Measurements from ENCODE around the gene TADA2B.

Gene TADA2B

DNA sequence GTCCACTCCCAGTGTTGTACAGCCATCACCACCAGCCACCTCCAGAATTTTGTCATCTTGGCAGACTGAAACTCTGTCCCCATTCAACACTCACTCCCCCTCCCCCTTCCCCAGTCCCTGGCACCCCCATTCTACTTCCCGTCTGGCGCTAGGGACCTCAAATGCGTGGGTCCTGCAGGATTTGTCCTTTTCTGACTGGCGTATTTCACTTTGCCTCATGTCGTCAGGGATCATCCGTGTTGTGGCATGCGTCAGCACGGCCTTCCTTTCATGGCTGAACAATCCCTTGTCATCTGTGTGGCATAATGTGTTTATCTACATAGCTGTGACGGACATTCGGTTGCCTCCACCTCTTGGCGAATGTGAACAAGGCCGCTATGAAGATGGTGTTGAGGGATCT is 5.5 kb downstream of the TADA2B start:
- no peaks in the 10 kb centered on the region for H3K27me3 ChIP-seq (ENCODE audit: insufficient read depth, low read length)
- peaks cover 67% of the 10 kb centered on the region for H3K79me2 ChIP-seq (ENCODE audit: control insufficient read depth, insufficient read depth, low read length, unreplicated experiment)
- no peak overlapping the region for H2AFZ ChIP-seq (ENCODE audit: low read length, unreplicated experiment)
- peaks cover 12% of the 10 kb centered on the region for H3K4me1 ChIP-seq (ENCODE audit: control insufficient read depth, insufficient read depth, low read length, unreplicated experiment)
- no peak overlapping the region for H3K4me3 ChIP-seq (ENCODE audit: low read depth, low read length)
- no peak overlapping the region for H3K27ac ChIP-seq (ENCODE audit: low read depth, low read length)
- peaks cover 2% of the 10 kb centered on the region; the same call in 1 of the 2 replicates for H3K36me3 ChIP-seq (ENCODE audit: insufficient read depth, low read length)

DNA sequence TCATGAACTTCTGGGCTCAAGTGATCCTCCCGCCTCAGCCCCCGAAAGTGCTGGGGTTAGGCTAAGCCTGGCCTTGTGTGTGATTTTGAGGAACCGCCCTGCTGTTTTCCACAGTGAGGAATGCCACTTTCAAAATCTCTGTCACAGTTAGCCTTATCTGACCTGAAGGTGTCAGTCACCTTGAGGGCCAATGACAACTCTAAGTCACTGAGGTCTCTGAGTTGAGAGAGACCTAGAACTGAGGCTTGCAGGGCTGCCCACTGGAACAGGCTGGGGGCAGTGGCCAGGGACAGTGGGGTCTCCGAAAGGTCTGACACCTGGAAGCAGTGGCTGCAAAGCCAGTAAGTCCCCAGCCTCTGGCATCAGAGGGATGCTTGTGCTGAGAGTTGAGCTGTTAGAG is 6.1 kb downstream of the TADA2B start:
- Histone ChIP-seq H3K27ac (ENCODE audit: low read depth, low read length) (no peak overlapping the region), H3K4me1 (ENCODE audit: control insufficient read depth, insufficient read depth, low read length, unreplicated experiment) (peaks cover 12% of the 10 kb centered on the region), H3K4me3 (ENCODE audit: low read depth, low read length) (no peak overlapping the region), H3K36me3 (ENCODE audit: insufficient read depth, low read length) (peaks cover 8% of the 10 kb centered on the region; the same call in 1 of the 2 replicates), H2AFZ (ENCODE audit: low read length, unreplicated experiment) (no peak overlapping the region), H3K27me3 (ENCODE audit: insufficient read depth, low read length) (no peaks in the 10 kb centered on the region), H3K79me2 (ENCODE audit: control insufficient read depth, insufficient read depth, low read length, unreplicated experiment) (peaks cover 61% of the 10 kb centered on the region)

DNA sequence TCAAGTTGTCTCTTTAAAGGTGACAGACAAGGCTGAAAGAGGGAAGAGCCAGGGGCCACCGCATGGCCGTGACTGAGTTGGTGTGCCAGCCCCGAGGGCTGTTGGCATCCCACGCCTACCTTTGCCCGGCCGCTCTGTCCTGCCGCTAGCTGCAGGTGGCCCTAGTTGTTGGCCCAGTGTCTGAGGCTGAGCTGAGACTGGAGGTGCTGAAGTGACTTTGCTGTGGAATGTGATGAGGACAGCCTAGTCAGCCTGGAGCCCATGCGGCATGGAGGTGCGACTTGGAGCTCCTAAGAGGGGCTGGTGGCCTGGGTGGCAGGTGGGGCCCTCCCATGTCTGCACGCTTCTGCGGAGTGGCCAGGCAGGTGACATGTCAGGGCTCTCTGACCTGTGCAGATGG is 6.6 kb downstream of the TADA2B start:
- Histone ChIP-seq H3K36me3 (ENCODE audit: insufficient read depth, low read length) (peaks cover 9% of the 10 kb centered on the region; the same call in 1 of the 2 replicates), H3K4me3 (ENCODE audit: low read depth, low read length) (no peak overlapping the region), H3K79me2 (ENCODE audit: control insufficient read depth, insufficient read depth, low read length, unreplicated experiment) (peaks cover 56% of the 10 kb centered on the region), H3K4me1 (ENCODE audit: control insufficient read depth, insufficient read depth, low read length, unreplicated experiment) (peaks cover 8% of the 10 kb centered on the region), H3K27me3 (ENCODE audit: insufficient read depth, low read length) (no peaks in the 10 kb centered on the region), H2AFZ (ENCODE audit: low read length, unreplicated experiment) (no peak overlapping the region), H3K27ac (ENCODE audit: low read depth, low read length) (no peak overlapping the region)

DNA sequence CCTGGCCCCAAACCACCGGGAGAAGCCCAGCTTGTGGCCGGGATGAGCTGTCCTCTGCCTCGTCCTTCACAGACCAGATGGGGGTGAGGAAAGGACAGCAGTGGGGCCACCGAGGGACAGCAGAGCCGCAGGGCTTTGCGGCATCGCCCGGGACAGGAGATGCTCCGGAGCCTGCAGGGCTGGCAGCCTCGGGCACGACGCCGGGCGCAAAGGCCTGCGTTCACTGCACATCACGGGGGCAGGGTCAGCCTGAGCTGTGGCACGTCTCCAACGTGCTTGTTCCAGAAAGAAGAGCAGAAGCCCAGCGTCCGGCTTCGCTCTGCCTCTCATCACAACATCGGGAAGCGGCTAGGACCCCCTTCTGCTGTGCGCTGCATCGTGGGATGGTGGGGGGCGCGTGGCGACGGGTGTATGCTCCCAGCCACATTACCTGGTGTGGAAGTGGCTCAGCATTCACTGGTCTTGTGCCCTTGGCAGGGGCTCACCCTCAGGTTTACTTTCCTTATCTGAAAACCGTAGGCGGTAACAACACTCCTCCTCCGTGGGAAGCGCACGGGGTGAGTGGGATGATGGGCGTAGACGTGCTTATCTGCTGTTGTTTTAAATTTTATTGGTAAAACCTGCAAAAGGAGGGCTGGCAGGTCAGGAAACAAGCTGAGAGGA is 7.4 kb downstream of the TADA2B start:
- Histone ChIP-seq H3K79me2 (ENCODE audit: control insufficient read depth, insufficient read depth, low read length, unreplicated experiment) (peaks cover 51% of the 10 kb centered on the region), H3K27me3 (ENCODE audit: insufficient read depth, low read length) (no peaks in the 10 kb centered on the region), H3K4me3 (ENCODE audit: low read depth, low read length) (no peak overlapping the region), H3K36me3 (ENCODE audit: insufficient read depth, low read length) (peaks cover 9% of the 10 kb centered on the region; the same call in 1 of the 2 replicates), H3K4me1 (ENCODE audit: control insufficient read depth, insufficient read depth, low read length, unreplicated experiment) (peaks cover 3% of the 10 kb centered on the region), H2AFZ (ENCODE audit: low read length, unreplicated experiment) (no peak overlapping the region), H3K27ac (ENCODE audit: low read depth, low read length) (no peak overlapping the region)

DNA sequence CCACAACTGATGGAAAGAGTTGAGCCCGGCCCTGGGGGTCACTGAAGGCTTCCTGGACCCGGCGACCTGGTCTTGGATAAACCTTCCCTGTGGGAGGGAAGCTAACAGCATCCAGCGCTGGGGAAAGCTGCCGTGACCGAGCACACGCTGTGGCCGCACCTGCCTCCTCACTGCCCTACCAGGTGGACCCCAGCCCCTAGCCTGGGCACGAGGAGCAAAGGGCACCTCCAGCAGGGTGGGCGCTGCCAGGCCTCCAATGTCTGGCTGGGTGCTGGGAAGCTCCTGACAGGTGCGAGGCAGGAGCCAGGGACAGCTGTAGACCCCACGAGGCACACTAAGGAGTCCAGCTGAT is 7.9 kb downstream of the TADA2B start:
- no peak overlapping the region for H3K27ac ChIP-seq (ENCODE audit: low read depth, low read length)
- no peak overlapping the region for H3K4me3 ChIP-seq (ENCODE audit: low read depth, low read length)
- peaks cover 51% of the 10 kb centered on the region for H3K79me2 ChIP-seq (ENCODE audit: control insufficient read depth, insufficient read depth, low read length, unreplicated experiment)
- H3K27me3 ChIP-seq (ENCODE audit: insufficient read depth, low read length), result no peaks in the 10 kb centered on the region
- peaks cover 3% of the 10 kb centered on the region for H3K4me1 ChIP-seq (ENCODE audit: control insufficient read depth, insufficient read depth, low read length, unreplicated experiment)
- peaks cover 12% of the 10 kb centered on the region; the same call in 1 of the 2 replicates for H3K36me3 ChIP-seq (ENCODE audit: insufficient read depth, low read length)
- no peak overlapping the region for H2AFZ ChIP-seq (ENCODE audit: low read length, unreplicated experiment)

DNA sequence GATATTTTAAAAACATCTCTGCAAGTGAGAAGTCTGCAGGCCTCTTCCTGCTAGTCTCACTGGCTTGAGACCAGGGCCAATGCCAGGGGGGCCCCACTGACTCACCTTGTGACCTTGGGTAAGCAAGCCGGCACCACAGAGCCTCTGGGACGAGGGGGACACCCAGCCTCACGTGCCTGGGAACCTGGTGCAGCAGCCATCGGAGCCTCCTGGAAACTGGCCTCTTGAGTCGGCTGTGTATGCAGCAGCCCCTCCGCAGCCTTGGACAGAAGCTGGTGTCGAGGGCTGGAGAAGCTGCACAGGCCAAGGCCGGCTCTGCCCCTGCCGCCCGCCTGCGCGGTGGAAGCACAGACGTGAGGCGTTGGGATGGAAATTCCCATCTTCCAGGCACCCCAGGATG is 8.7 kb downstream of the TADA2B start:
- Histone ChIP-seq H3K27ac (ENCODE audit: low read depth, low read length) (no peak overlapping the region), H2AFZ (ENCODE audit: low read length, unreplicated experiment) (no peak overlapping the region), H3K4me3 (ENCODE audit: low read depth, low read length) (no peak overlapping the region), H3K4me1 (ENCODE audit: control insufficient read depth, insufficient read depth, low read length, unreplicated experiment) (peaks cover 3% of the 10 kb centered on the region), H3K27me3 (ENCODE audit: insufficient read depth, low read length) (no peaks in the 10 kb centered on the region), H3K79me2 (ENCODE audit: control insufficient read depth, insufficient read depth, low read length, unreplicated experiment) (peaks cover 43% of the 10 kb centered on the region), H3K36me3 (ENCODE audit: insufficient read depth, low read length) (peaks cover 15% of the 10 kb centered on the region; the same call in 1 of the 2 replicates)

DNA sequence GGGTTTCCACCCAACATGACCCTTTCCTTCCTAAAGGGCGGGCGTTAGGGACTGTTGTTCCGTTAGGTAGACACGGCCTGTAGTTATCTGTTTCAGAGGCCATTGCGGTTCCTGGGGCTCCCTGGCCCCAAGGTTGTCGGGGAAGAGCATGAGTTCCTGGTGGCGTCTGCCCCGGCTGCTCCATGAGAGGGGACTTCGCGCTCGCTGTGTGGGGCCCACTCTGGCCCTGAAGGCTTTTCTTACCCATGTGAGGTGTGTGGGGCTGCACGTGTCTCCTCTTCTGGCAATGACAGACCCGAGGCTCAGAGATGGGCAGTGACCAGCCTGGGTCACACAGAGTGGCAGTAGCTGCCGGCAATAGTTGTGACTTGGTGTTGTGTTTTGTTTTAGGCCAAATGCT is 9.1 kb downstream of the TADA2B start:
- peaks cover 39% of the 10 kb centered on the region for H3K79me2 ChIP-seq (ENCODE audit: control insufficient read depth, insufficient read depth, low read length, unreplicated experiment)
- no peaks in the 10 kb centered on the region for H3K27me3 ChIP-seq (ENCODE audit: insufficient read depth, low read length)
- H3K4me3 ChIP-seq (ENCODE audit: low read depth, low read length), result no peak overlapping the region
- H3K27ac ChIP-seq (ENCODE audit: low read depth, low read length), result no peak overlapping the region
- H3K36me3 ChIP-seq (ENCODE audit: insufficient read depth, low read length), result peaks cover 15% of the 10 kb centered on the region; the same call in 1 of the 2 replicates
- no peak overlapping the region for H2AFZ ChIP-seq (ENCODE audit: low read length, unreplicated experiment)
- H3K4me1 ChIP-seq (ENCODE audit: control insufficient read depth, insufficient read depth, low read length, unreplicated experiment), result peaks cover 3% of the 10 kb centered on the region

DNA sequence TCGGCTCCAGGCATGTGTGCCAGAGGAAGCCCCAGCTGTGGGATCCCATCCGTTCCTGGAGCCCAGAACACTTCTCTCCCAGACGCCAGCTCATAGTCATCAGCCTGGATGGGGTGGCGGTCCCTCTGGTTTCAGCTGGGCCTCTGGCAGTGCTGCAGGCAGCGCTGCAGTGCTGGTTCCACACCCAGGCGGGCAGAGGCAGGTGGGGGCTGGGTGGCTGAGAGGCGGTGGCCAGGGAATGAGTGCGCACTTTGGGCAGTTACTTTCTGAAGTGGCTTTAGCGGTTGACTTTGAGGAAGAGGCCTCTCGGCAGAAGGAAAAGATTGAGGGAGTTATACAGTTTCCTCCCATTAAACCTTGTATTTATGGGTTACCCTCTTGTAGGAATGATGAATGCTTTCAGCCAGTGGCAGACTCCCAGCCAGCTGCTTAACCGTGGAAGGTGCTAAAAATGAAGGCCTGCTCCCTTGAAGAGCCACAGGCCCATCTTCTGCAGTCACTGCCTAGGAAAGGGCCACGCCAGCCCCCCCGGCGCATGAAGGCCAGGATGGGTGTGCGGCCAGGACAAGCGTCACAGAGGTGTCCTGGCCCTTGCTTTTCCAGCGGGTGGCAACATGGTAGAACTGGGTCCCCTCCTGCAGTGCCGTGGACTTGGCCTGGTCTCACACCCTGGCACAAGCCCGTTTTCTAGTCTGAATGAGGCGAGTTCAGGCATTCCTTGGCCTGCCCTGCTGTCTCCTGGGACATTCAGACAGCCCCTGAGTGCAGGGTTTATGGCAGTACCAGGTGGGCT is 9.9 kb downstream of the TADA2B start:
- H3K4me1 ChIP-seq (ENCODE audit: control insufficient read depth, insufficient read depth, low read length, unreplicated experiment), result peaks cover 3% of the 10 kb centered on the region
- no peak overlapping the region for H3K4me3 ChIP-seq (ENCODE audit: low read depth, low read length)
- peaks cover 31% of the 10 kb centered on the region for H3K79me2 ChIP-seq (ENCODE audit: control insufficient read depth, insufficient read depth, low read length, unreplicated experiment)
- H3K27ac ChIP-seq (ENCODE audit: low read depth, low read length), result no peak overlapping the region
- peaks cover 15% of the 10 kb centered on the region; the same call in 1 of the 2 replicates for H3K36me3 ChIP-seq (ENCODE audit: insufficient read depth, low read length)
- H2AFZ ChIP-seq (ENCODE audit: low read length, unreplicated experiment), result no peak overlapping the region
- no peaks in the 10 kb centered on the region for H3K27me3 ChIP-seq (ENCODE audit: insufficient read depth, low read length)

DNA sequence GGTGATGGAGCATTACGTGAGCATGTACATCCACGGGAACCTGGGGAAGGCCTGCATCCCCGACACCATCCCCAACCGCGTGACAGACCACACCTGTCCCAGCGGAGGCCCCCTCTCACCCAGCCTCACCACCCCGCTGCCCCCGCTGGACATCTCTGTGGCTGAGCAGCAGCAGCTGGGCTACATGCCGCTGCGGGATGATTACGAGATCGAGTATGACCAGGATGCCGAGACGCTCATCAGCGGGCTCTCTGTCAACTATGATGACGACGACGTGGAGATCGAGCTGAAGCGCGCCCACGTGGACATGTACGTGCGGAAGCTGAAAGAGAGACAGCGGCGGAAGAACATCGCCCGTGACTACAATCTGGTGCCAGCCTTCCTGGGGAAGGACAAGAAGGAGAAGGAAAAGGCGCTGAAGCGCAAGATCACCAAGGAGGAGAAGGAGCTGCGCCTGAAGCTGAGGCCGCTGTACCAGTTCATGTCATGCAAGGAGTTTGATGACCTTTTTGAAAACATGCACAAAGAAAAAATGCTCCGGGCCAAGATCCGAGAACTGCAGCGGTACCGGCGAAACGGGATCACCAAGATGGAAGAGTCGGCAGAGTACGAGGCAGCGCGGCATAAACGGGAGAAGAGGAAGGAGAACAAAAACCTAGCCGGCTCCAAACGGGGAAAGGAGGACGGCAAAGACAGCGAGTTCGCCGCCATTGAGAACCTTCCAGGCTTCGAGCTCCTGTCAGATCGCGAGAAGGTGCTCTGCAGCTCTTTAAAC is 11.1 kb downstream of the TADA2B start:
- H3K36me3 ChIP-seq (ENCODE audit: insufficient read depth, low read length), result peaks cover 18% of the 10 kb centered on the region; the same call in 1 of the 2 replicates
- H2AFZ ChIP-seq (ENCODE audit: low read length, unreplicated experiment), result no peak overlapping the region
- H3K4me1 ChIP-seq (ENCODE audit: control insufficient read depth, insufficient read depth, low read length, unreplicated experiment), result peaks cover 3% of the 10 kb centered on the region
- H3K27ac ChIP-seq (ENCODE audit: low read depth, low read length), result no peak overlapping the region
- no peak overlapping the region for H3K4me3 ChIP-seq (ENCODE audit: low read depth, low read length)
- H3K79me2 ChIP-seq (ENCODE audit: control insufficient read depth, insufficient read depth, low read length, unreplicated experiment), result peaks cover 24% of the 10 kb centered on the region
- H3K27me3 ChIP-seq (ENCODE audit: insufficient read depth, low read length), result no peaks in the 10 kb centered on the region

DNA sequence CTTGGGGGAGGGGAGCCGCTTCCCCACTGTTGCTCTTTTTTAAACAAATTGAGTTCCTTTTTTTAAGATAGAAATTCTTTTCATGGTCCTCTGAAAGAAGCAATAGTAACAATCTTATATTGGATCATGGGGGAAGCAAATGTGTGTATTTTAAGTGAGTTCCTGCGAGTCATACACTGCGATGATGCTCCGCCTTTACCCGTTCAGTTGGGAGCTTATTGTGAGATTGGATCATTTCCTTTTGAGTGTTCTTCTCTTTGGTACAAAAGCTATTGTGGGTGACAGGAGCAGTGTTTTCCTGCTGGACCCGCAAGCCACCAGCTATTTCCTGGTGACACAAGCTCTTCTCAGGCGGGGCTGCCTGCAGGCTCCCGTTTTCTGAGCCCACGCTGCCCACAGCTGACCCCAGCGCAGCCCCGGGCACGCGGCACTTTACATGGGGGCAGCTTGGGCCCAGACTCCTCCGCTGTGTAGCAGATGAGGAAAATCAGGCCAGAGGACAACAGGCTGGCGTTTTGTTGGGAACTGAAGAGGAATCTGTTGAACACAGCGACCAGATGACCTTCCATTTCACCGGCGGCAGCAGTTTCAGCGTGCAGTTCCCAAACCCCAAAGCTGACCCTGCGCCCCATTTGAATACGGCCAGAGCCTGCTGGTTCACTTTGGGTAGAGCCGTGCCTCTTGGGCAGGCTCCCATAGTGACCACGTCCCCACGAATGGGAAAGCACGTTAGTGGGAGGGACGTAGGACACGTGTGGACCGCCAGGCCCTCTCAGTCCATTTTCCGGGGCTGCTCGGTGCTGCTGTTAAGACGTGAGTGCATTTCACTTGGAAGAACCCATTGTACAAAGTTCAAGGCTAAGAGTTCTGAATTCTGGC is 12.2 kb downstream of the TADA2B start:
- Histone ChIP-seq H3K4me3 (ENCODE audit: low read depth, low read length) (no peak overlapping the region), H3K4me1 (ENCODE audit: control insufficient read depth, insufficient read depth, low read length, unreplicated experiment) (peaks cover 3% of the 10 kb centered on the region), H2AFZ (ENCODE audit: low read length, unreplicated experiment) (no peak overlapping the region), H3K36me3 (ENCODE audit: insufficient read depth, low read length) (peaks cover 24% of the 10 kb centered on the region; the same call in 1 of the 2 replicates), H3K27ac (ENCODE audit: low read depth, low read length) (peak overlapping the region; percentile 19; the same call in 1 of the 2 replicates), H3K27me3 (ENCODE audit: insufficient read depth, low read length) (no peaks in the 10 kb centered on the region), H3K79me2 (ENCODE audit: control insufficient read depth, insufficient read depth, low read length, unreplicated experiment) (peaks cover 19% of the 10 kb centered on the region)

All from ACC112 (cell line).